ENCODE data around the gene TPCN2. TPM values are rescaled to one million over a fixed set of nuclear protein-coding genes. Genes with fewer than 3 reads are reported as not detected.

Gene TPCN2
- total and polyA plus RNA-seq, 2 of the 4 experiments (the other 2 are of a cell fraction): 3.4 to 8.0 TPM

DNA sequence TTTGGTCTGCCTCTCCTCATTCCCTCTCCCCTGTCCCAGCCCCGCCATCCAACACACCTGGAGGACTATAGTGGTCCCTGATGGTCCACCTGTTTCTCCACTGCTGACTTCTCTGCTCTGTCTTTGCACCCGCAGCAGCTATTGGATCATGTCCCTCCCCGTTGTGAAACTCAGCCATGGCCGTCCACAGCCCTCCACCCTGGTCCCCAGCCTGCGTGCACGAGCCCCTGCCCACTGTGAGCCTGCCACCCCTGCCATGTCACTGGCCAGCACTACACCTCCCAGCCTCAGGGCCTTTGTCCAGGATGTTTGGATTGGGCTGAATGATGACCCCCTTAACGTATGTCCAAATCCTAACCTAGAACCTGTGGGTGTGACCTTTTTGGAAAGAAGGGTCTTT is 59.3 kb downstream of the TPCN2 start:
- intact Hi-C loops (cut with micrococcal nuclease): no loop called here
- H2BK20ac ChIP-seq (ENCODE audit: low read depth, low read length): no peak overlapping the region
- no peak overlapping the region for H2BK5ac ChIP-seq (ENCODE audit: low read depth, low read length, poor library complexity, severe bottlenecking)
- no peak overlapping the region for H3K27ac ChIP-seq (ENCODE audit: insufficient read depth, low read length)
- POLR2A ChIA-PET (ENCODE audit: unreplicated experiment): no interaction called here
- no peak overlapping the region for H4K8ac ChIP-seq (ENCODE audit: low read depth in 2 of 2, low read length in 2 of 2)
- H4K91ac ChIP-seq (ENCODE audit: insufficient read depth, low read depth, low read length): no peak overlapping the region
- CTCF ChIA-PET: no interaction called here
- H3K4ac ChIP-seq (ENCODE audit: low read depth, low read length): no peak overlapping the region
- DNase-seq (no peak), ATAC-seq (ENCODE audit: low read depth) (no peak)
- H2AK5ac ChIP-seq (ENCODE audit: low read depth, low read length): no peak overlapping the region
- no peak overlapping the region for H4K5ac ChIP-seq (ENCODE audit: low read depth, low read length)
- H3K4me1 ChIP-seq (ENCODE audit: control insufficient read depth, insufficient read depth, low read length): no peaks in the 10 kb centered on the region
- no peak overlapping the region for H3K4me2 ChIP-seq (ENCODE audit: low read depth, low read length)
- no peak overlapping the region for H3K9ac ChIP-seq (ENCODE audit: low read depth, low read length)
- H3K27me3 ChIP-seq (ENCODE audit: control insufficient read depth, insufficient read depth, low read length): peaks cover 8% of the 10 kb centered on the region; the same call in 1 of the 2 replicates
- H3K18ac ChIP-seq (ENCODE audit: low read depth, low read length): no peak overlapping the region
- no peak for TF ChIP-seq FOS (IDR thresholded peaks at IDR 0.05; ENCODE audit: low read depth, low read length)
- no peak for TF ChIP-seq RFX5 (IDR thresholded peaks at IDR 0.05; ENCODE audit: low read depth, low read length)
- no peak for TF ChIP-seq RCOR1 (IDR thresholded peaks at IDR 0.05; ENCODE audit: insufficient replicate concordance, low read length)
- TF ChIP-seq POLR2A (IDR thresholded peaks at IDR 0.05; ENCODE audit: low read depth, low read length): no peak
- TF ChIP-seq, protein P1, sequence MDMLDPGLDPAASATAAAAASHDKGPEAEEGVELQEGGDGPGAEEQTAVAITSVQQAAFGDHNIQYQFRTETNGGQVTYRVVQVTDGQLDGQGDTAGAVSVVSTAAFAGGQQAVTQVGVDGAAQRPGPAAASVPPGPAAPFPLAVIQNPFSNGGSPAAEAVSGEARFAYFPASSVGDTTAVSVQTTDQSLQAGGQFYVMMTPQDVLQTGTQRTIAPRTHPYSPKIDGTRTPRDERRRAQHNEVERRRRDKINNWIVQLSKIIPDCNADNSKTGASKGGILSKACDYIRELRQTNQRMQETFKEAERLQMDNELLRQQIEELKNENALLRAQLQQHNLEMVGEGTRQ (IDR thresholded peaks at IDR 0.05; ENCODE audit: low read depth, low read length): no peak
- no peak for TF ChIP-seq NFE2L2 (IDR thresholded peaks at IDR 0.05; ENCODE audit: low read depth, low read length)
- TF ChIP-seq, protein P2, sequence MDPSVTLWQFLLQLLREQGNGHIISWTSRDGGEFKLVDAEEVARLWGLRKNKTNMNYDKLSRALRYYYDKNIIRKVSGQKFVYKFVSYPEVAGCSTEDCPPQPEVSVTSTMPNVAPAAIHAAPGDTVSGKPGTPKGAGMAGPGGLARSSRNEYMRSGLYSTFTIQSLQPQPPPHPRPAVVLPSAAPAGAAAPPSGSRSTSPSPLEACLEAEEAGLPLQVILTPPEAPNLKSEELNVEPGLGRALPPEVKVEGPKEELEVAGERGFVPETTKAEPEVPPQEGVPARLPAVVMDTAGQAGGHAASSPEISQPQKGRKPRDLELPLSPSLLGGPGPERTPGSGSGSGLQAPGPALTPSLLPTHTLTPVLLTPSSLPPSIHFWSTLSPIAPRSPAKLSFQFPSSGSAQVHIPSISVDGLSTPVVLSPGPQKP (IDR thresholded peaks at IDR 0.05; ENCODE audit: borderline replicate concordance, low read depth, low read length): no peak
- no peak for TF ChIP-seq CEBPB (IDR thresholded peaks at IDR 0.05; ENCODE audit: low read depth, low read length)
- no peak for TF ChIP-seq CHD1 (IDR thresholded peaks at IDR 0.05; ENCODE audit: low read depth, low read length)
- no peak for TF ChIP-seq BHLHE40 (IDR thresholded peaks at IDR 0.05; ENCODE audit: low read depth, low read length)
- TF ChIP-seq MAZ (IDR thresholded peaks at IDR 0.05; ENCODE audit: borderline replicate concordance, low read depth, low read length): no peak
- TF ChIP-seq SMC3 (IDR thresholded peaks at IDR 0.05; ENCODE audit: low read depth, low read length): no peak
- no peak for TF ChIP-seq RAD21 (IDR thresholded peaks at IDR 0.05; ENCODE audit: low read length)
- no peak for TF ChIP-seq MAFK (IDR thresholded peaks at IDR 0.05; ENCODE audit: low read depth, low read length)
- TF ChIP-seq MXI1 (IDR thresholded peaks at IDR 0.05; ENCODE audit: borderline replicate concordance, low read depth, low read length): no peak
- TF ChIP-seq, protein P3, sequence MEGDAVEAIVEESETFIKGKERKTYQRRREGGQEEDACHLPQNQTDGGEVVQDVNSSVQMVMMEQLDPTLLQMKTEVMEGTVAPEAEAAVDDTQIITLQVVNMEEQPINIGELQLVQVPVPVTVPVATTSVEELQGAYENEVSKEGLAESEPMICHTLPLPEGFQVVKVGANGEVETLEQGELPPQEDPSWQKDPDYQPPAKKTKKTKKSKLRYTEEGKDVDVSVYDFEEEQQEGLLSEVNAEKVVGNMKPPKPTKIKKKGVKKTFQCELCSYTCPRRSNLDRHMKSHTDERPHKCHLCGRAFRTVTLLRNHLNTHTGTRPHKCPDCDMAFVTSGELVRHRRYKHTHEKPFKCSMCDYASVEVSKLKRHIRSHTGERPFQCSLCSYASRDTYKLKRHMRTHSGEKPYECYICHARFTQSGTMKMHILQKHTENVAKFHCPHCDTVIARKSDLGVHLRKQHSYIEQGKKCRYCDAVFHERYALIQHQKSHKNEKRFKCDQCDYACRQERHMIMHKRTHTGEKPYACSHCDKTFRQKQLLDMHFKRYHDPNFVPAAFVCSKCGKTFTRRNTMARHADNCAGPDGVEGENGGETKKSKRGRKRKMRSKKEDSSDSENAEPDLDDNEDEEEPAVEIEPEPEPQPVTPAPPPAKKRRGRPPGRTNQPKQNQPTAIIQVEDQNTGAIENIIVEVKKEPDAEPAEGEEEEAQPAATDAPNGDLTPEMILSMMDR (conservative IDR thresholded peaks at IDR 0.05; ENCODE audit: low read depth, low read length): no peak
- in situ Hi-C loops (cut with MboI; ENCODE audit: low sequenced_read_pairs): loop anchor here (5.0 to 25.0 kb wide), 2 partner anchors 564 to 1079 kb away; no protein-coding TSS in a partner anchor
- no peak overlapping the region for H2BK120ac ChIP-seq (ENCODE audit: low read depth, low read length)
- dilution Hi-C loops (cut with HindIII; ENCODE audit: low sequenced_read_pairs, unreplicated experiment): no loop called here
- BruUV-seq (replicated peaks): no TSS peak
- no peak overlapping the region for H3K4me3 ChIP-seq (ENCODE audit: insufficient read depth, low read depth, low read length)
- no peak overlapping the region for H3K23ac ChIP-seq (ENCODE audit: low read depth, low read length)
- no peaks in the 10 kb centered on the region for H3K36me3 ChIP-seq (ENCODE audit: control insufficient read depth, insufficient read depth, low read length)
- no peak overlapping the region for H3K14ac ChIP-seq (replicated peaks; ENCODE audit: low read depth, low read length)
- H3K9me3 ChIP-seq (ENCODE audit: control insufficient read depth, insufficient read depth, low read length): peaks cover 5% of the 10 kb centered on the region; the same call in 1 of the 2 replicates
- WGBS, 2 experiments (ENCODE audit: extremely low coverage in 2 of 2, insufficient read length in 1 of 2): 71% methylated on average over 1 of the region's 7 CpGs; no CpG with 5 or more reads in 1 of the 2 experiments
- no peak overlapping the region for H3K56ac ChIP-seq (ENCODE audit: extremely low read depth, insufficient read depth, low read length)
- H2BK15ac ChIP-seq (ENCODE audit: low read depth, low read length): no peak overlapping the region
- H2AK9ac ChIP-seq (replicated peaks; ENCODE audit: low read depth, low read length, poor library complexity): no peak overlapping the region
- no peak overlapping the region for H2AFZ ChIP-seq (replicated peaks; ENCODE audit: low read length, poor library complexity)
- H4K20me1 ChIP-seq (ENCODE audit: insufficient read depth, low read length): no peaks in the 10 kb centered on the region; the same call in 1 of the 2 replicates
- no peaks in the 10 kb centered on the region for H3K79me1 ChIP-seq (ENCODE audit: low read depth in 1 of 2, low read length in 2 of 2)
- H3K9me1 ChIP-seq (ENCODE audit: insufficient read depth, low read length): no peaks in the 10 kb centered on the region

Data from IMR-90 (cell line).